Endothelial cell (in vitro differentiated cells): ENCODE results near the gene USP25. TPM values are rescaled to one million over a fixed set of nuclear protein-coding genes. Genes with fewer than 3 reads are reported as not detected.

ENCODE experiments used
- DNase-seq: peaks from one replicate; pipeline ENCODE4 v3.0.0; 2021; ENCODE audit warnings: low spot score
- H3K27ac Mint-ChIP-seq: one replicate; pipeline ENCODE4 v1.8.0; 2021; ENCODE audit warnings: mixed read lengths, inconsistent platforms; ENCODE audit not compliant: unreplicated experiment
- H3K27me3 Mint-ChIP-seq: one replicate; pipeline ENCODE4 v1.8.0; 2021; ENCODE audit warnings: mild to moderate bottlenecking, moderate library complexity, mixed read lengths, inconsistent platforms; ENCODE audit not compliant: unreplicated experiment
- H3K36me3 Mint-ChIP-seq: one replicate; pipeline ENCODE4 v1.8.0; 2021; ENCODE audit warnings: mild to moderate bottlenecking, low read depth, mixed read lengths, inconsistent platforms; ENCODE audit not compliant: unreplicated experiment
- H3K4me1 Mint-ChIP-seq: one replicate; pipeline ENCODE4 v1.8.0; 2021; ENCODE audit warnings: mild to moderate bottlenecking, mixed read lengths, inconsistent platforms; ENCODE audit not compliant: unreplicated experiment
- H3K4me3 Mint-ChIP-seq: one replicate; pipeline ENCODE4 v1.8.0; 2021; ENCODE audit warnings: mild to moderate bottlenecking, mixed read lengths, inconsistent platforms; ENCODE audit not compliant: unreplicated experiment
- H3K9me3 Mint-ChIP-seq: one replicate; pipeline ENCODE4 v1.8.0; 2021; ENCODE audit warnings: mixed read lengths, inconsistent platforms; ENCODE audit not compliant: unreplicated experiment
- total RNA-seq: library from RNA; stranded (reverse); fragmentation: NEBNext Ultra II Directional; extraction: Animal tissue kit (Norgen Biotek cat#: 25700); gene quantifications from one replicate; pipeline ENCODE4 v1.2.1, GENCODE V29; 2021; ENCODE audit not compliant: unreplicated experiment
- TF ChIP-seq, protein P1 (sequence below): fragments of 200-600 bp; sonication (generic); IDR thresholded peaks from one replicate; pipeline ENCODE4 v1.5.0; 2021; ENCODE audit warnings: antibody characterized with exemption; ENCODE audit not compliant: unreplicated experiment

The USP25 gene
- total RNA-seq, 1 donor from 2014 or later: 38.0 TPM

DNA sequence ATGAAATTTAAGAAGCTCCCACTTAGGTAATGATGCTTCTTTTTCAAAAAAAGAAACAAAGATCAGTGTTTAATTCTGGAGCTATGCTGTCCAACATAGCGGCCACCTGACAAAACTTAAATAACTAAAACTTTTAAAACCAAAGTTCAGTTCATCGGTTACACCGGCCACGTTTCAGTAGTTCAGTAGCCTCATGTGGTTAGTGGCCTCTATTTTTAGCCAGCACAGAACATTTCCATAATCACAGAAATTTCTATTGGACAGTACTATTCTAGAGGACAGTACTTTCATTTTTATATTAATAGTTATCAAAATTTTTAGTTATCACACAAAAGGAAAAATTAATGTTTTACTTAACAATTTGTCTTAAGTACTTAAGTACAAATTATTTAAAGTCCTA lies 141.0 kb downstream of the USP25 start:
- H3K27me3 Mint-ChIP-seq: no peaks in the 10 kb centered on the region
- DNase-seq: no peak
- no peak overlapping the region for H3K27ac Mint-ChIP-seq
- TF ChIP-seq, protein P1, sequence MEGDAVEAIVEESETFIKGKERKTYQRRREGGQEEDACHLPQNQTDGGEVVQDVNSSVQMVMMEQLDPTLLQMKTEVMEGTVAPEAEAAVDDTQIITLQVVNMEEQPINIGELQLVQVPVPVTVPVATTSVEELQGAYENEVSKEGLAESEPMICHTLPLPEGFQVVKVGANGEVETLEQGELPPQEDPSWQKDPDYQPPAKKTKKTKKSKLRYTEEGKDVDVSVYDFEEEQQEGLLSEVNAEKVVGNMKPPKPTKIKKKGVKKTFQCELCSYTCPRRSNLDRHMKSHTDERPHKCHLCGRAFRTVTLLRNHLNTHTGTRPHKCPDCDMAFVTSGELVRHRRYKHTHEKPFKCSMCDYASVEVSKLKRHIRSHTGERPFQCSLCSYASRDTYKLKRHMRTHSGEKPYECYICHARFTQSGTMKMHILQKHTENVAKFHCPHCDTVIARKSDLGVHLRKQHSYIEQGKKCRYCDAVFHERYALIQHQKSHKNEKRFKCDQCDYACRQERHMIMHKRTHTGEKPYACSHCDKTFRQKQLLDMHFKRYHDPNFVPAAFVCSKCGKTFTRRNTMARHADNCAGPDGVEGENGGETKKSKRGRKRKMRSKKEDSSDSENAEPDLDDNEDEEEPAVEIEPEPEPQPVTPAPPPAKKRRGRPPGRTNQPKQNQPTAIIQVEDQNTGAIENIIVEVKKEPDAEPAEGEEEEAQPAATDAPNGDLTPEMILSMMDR: no peak
- H3K4me3 Mint-ChIP-seq: no peak overlapping the region
- H3K4me1 Mint-ChIP-seq: no peaks in the 10 kb centered on the region
- H3K9me3 Mint-ChIP-seq: no peaks in the 10 kb centered on the region
- peaks cover 16% of the 10 kb centered on the region for H3K36me3 Mint-ChIP-seq

DNA sequence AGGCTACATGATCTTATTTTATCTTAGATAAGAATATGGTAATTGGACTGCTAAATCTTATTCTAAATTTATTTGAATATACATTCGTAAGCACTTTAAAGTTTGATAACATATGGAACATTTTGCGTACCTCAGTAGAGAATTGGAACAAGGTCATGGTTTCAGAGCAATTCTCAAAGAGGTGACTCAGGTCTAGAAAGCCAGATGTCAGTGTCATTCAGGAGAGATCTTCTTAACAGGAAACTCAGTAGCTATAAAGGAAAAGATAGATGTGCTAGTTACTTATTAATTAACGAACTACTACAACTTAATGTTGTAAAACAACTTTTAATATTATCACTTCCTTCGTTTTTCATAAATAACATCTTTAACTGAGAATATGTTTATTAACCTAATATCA lies 142.5 kb downstream of the USP25 start:
- TF ChIP-seq, protein P1: no peak
- Mint-ChIP-seq H3K27me3 (no peaks in the 10 kb centered on the region), H3K4me1 (no peaks in the 10 kb centered on the region), H3K4me3 (no peak overlapping the region), H3K9me3 (no peaks in the 10 kb centered on the region), H3K36me3 (peaks cover 21% of the 10 kb centered on the region), H3K27ac (no peak overlapping the region)
- no peak for DNase-seq

DNA sequence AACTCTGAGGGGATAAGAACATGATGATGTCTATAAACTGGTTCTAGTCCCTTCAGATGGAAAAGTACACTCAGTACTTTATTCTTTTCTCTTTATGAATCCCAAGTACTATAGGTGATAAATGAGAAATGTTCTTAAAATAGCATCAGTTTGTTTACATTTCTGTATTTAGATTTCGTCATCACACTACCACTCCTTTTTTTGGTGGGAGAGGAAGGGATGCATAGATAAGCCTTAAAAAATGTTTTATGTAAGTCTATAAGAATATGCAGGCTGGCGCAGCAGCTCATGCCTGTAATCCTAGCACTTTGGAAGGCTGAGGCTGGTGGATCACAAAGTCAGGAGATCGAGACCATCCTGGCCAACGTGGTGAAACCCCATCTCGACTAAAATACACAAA lies 144.8 kb downstream of the USP25 start:
- H3K27me3 Mint-ChIP-seq: no peaks in the 10 kb centered on the region

DNA sequence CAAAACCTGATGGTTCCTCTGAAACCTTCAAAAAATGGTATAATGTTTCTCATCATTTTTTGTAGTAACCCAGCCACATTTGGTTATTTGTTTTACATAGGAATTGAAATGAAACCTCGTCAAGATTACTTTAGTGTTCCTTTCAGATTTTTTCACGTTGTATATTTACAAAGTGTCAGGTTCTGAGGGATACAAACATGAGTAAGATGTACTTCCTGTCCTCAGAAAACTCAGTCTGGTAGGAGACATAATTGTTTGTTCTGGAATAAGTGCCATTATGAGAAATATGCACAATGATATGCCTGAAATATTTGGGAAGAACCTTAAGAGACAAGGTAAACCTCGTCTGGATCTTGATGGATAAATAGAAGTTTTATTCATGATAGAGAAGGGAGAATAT lies 145.5 kb downstream of the USP25 start:
- H3K4me1 Mint-ChIP-seq: no peaks in the 10 kb centered on the region
- peaks cover 22% of the 10 kb centered on the region for H3K36me3 Mint-ChIP-seq
- no peak overlapping the region for H3K27ac Mint-ChIP-seq
- no peaks in the 10 kb centered on the region for H3K27me3 Mint-ChIP-seq
- TF ChIP-seq, protein P1: no peak
- H3K9me3 Mint-ChIP-seq: no peaks in the 10 kb centered on the region
- no peak for DNase-seq
- no peak overlapping the region for H3K4me3 Mint-ChIP-seq

More for the DNA sequence above, 144.8 kb downstream of the USP25 start:
- Mint-ChIP-seq H3K27ac (no peak overlapping the region), H3K4me3 (no peak overlapping the region), H3K36me3 (peaks cover 18% of the 10 kb centered on the region), H3K4me1 (no peaks in the 10 kb centered on the region), H3K9me3 (no peaks in the 10 kb centered on the region)
- no peak for DNase-seq
- TF ChIP-seq, protein P1: no peak

DNA sequence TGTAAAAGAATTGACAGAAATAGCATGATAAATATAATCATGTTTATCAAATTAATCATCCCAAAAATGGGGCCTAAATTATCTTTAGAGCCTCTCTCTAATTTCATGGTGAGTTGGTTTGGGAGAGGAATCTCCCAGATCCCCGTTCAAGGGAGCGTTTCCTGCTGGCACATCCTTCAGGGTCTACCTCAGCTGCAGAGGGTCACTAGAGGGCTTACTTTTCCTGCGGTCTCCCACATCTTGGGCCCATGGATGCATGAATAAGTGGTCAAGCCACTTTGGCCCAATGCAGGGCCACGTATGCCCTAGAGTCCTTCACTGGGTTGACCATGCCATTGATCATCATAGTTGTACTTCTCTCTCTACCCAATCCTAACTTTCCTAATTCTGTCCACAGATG lies 164.1 kb downstream of the USP25 start:
- DNase-seq: no peak
- peaks cover 2% of the 10 kb centered on the region for H3K4me1 Mint-ChIP-seq
- no peaks in the 10 kb centered on the region for H3K27me3 Mint-ChIP-seq
- H3K4me3 Mint-ChIP-seq: no peak overlapping the region
- TF ChIP-seq, protein P1: no peak
- no peaks in the 10 kb centered on the region for H3K9me3 Mint-ChIP-seq
- H3K27ac Mint-ChIP-seq: no peak overlapping the region
- H3K36me3 Mint-ChIP-seq: no peaks in the 10 kb centered on the region
